IMR-90 (cell line): ENCODE results near the gene ALDH1A2. TPM values are rescaled to one million over a fixed set of nuclear protein-coding genes. Genes with fewer than 3 reads are reported as not detected.

Experiments
- ATAC-seq: fragments of 200-7000 bp; cut with Tn5 transposase; 2 replicates; pipeline ENCODE4 v1.9.1; 2020; ENCODE audit warnings: low read depth, mild to moderate bottlenecking, moderate library complexity
- BruUV-seq: library from RNA; stranded (reverse); fragments of 400-500 nt; replicated peaks from 2 replicates; lab custom pipeline; 2021; lab: Mats Ljungman, UMichigan
- CTCF ChIA-PET: fragments of 300-600 bp; formaldehyde crosslinking; extraction: SDS; loops from one replicate; lab custom pipeline; 2021; ENCODE audit warnings: antibody characterized with exemption; lab: Yijun Ruan, JAX
- POLR2A ChIA-PET: fragments of 300-600 bp; sonication (Branson Sonifier 250); formaldehyde crosslinking; loops from one replicate; lab custom pipeline; 2022; ENCODE audit warnings: antibody characterized with exemption; ENCODE audit not compliant: unreplicated experiment; lab: Charles Lee
- DNase-seq: peaks from one replicate; pipeline ENCODE4 v3.0.0; 2013
- H2AFZ ChIP-seq: replicated peaks from 2 replicates; pipeline ENCODE3; 2013; ENCODE audit warnings: low read length, mild to moderate bottlenecking; ENCODE audit not compliant: poor library complexity
- H2AK5ac ChIP-seq: 2 replicates; pipeline ENCODE4 v1.6.1; 2013; ENCODE audit warnings: low read depth, low read length, inconsistent platforms
- H2AK9ac ChIP-seq: replicated peaks from 2 replicates; pipeline ENCODE3; 2013; ENCODE audit warnings: mild to moderate bottlenecking, low read depth, low read length, moderate library complexity; ENCODE audit not compliant: poor library complexity
- H2BK120ac ChIP-seq: 2 replicates; pipeline ENCODE4 v1.6.1; 2013; ENCODE audit warnings: low read depth, low read length, inconsistent platforms
- H2BK15ac ChIP-seq: 3 replicates; pipeline ENCODE4 v1.6.1; 2013; ENCODE audit warnings: low read depth, low read length, inconsistent platforms
- H2BK20ac ChIP-seq: 2 replicates; pipeline ENCODE4 v1.6.1; 2013; ENCODE audit warnings: low read depth, mild to moderate bottlenecking, inconsistent platforms, low read length, moderate library complexity
- H2BK5ac ChIP-seq: 2 replicates; pipeline ENCODE4 v1.6.1; 2013; ENCODE audit warnings: mild to moderate bottlenecking, low read depth, low read length, inconsistent platforms; ENCODE audit not compliant: poor library complexity, severe bottlenecking
- H3K14ac ChIP-seq: replicated peaks from 2 replicates; pipeline ENCODE4 v1.6.1; 2013; ENCODE audit warnings: low read depth, low read length, inconsistent platforms
- H3K18ac ChIP-seq: 2 replicates; pipeline ENCODE4 v1.6.1; 2013; ENCODE audit warnings: low read depth, low read length, control low read depth
- H3K23ac ChIP-seq: 2 replicates; pipeline ENCODE4 v1.6.1; 2013; ENCODE audit warnings: low read depth, low read length, inconsistent platforms
- H3K27ac ChIP-seq: 2 replicates; pipeline ENCODE4 v1.5.1; 2013; ENCODE audit warnings: mild to moderate bottlenecking, control low read depth, low read length; ENCODE audit not compliant: insufficient read depth
- H3K27me3 ChIP-seq: 2 replicates; pipeline ENCODE4 v1.6.1; 2013; ENCODE audit warnings: low read length; ENCODE audit not compliant: control insufficient read depth, insufficient read depth
- H3K36me3 ChIP-seq: 2 replicates; pipeline ENCODE4 v1.6.1; 2013; ENCODE audit warnings: low read length, mixed read lengths; ENCODE audit not compliant: control insufficient read depth, insufficient read depth
- H3K4ac ChIP-seq: 2 replicates; pipeline ENCODE4 v1.6.1; 2013; ENCODE audit warnings: low read depth, low read length, inconsistent platforms
- H3K4me1 ChIP-seq: 2 replicates; pipeline ENCODE4 v1.6.1; 2013; ENCODE audit warnings: low read length, mixed read lengths; ENCODE audit not compliant: control insufficient read depth, insufficient read depth
- H3K4me2 ChIP-seq: 2 replicates; pipeline ENCODE4 v1.6.1; 2013; ENCODE audit warnings: low read depth, mild to moderate bottlenecking, control low read depth, low read length, moderate library complexity
- H3K4me3 ChIP-seq: 2 replicates; pipeline ENCODE4 v1.5.1; 2013; ENCODE audit warnings: low read depth, mild to moderate bottlenecking, control low read depth, low read length, moderate library complexity; ENCODE audit not compliant: insufficient read depth
- H3K56ac ChIP-seq: 2 replicates; pipeline ENCODE4 v1.6.1; 2013; ENCODE audit warnings: low read length, inconsistent platforms; ENCODE audit not compliant: insufficient read depth; ENCODE audit errors: extremely low read depth
- H3K79me1 ChIP-seq, 2 experiments: 2 replicates each; pipeline ENCODE4 v1.6.1; 2013; ENCODE audit warnings: low read length in 2 of 2, inconsistent platforms in 1 of 2, low read depth in 1 of 2
- H3K9ac ChIP-seq: 2 replicates; pipeline ENCODE4 v1.6.1; 2013; ENCODE audit warnings: low read depth, low read length, control low read depth
- H3K9me1 ChIP-seq: 2 replicates; pipeline ENCODE4 v1.6.1; 2013; ENCODE audit warnings: low read length, inconsistent platforms; ENCODE audit not compliant: insufficient read depth
- H3K9me3 ChIP-seq: 2 replicates; pipeline ENCODE4 v1.6.1; 2013; ENCODE audit warnings: low read length; ENCODE audit not compliant: control insufficient read depth, insufficient read depth
- H4K20me1 ChIP-seq: 2 replicates; pipeline ENCODE4 v1.6.1; 2013; ENCODE audit warnings: low read length, inconsistent platforms; ENCODE audit not compliant: insufficient read depth
- H4K5ac ChIP-seq: 2 replicates; pipeline ENCODE4 v1.6.1; 2013; ENCODE audit warnings: mild to moderate bottlenecking, low read depth, low read length, control low read depth
- H4K8ac ChIP-seq, 2 experiments: 2 replicates each; pipeline ENCODE4 v1.6.1; 2013; ENCODE audit warnings: low read depth in 2 of 2, low read length in 2 of 2, control low read depth in 1 of 2, inconsistent platforms in 1 of 2
- H4K91ac ChIP-seq: 2 replicates; pipeline ENCODE4 v1.6.1; 2013; ENCODE audit warnings: low read depth, low read length, inconsistent platforms; ENCODE audit not compliant: insufficient read depth
- BHLHE40 ChIP-seq: fragments of 150-350 bp; IDR thresholded peaks from 2 replicates; pipeline ENCODE4 v1.6.1; 2016; ENCODE audit warnings: mild to moderate bottlenecking, low read depth, low read length
- CEBPB ChIP-seq: IDR thresholded peaks from 2 replicates; pipeline ENCODE4 v1.6.1; 2012; ENCODE audit warnings: low read depth, low read length, improper control_type of control experiment
- MAFK ChIP-seq: IDR thresholded peaks from 2 replicates; pipeline ENCODE4 v1.6.1; 2012; ENCODE audit warnings: low read depth, low read length, improper control_type of control experiment
- MAZ ChIP-seq: IDR thresholded peaks from 2 replicates; pipeline ENCODE4 v1.6.1; 2012; ENCODE audit warnings: low read depth, mild to moderate bottlenecking, low read length, improper control_type of control experiment, moderate library complexity, borderline replicate concordance
- MXI1 ChIP-seq: IDR thresholded peaks from 2 replicates; pipeline ENCODE4 v1.6.1; 2012; ENCODE audit warnings: low read depth, mild to moderate bottlenecking, low read length, moderate library complexity, borderline replicate concordance
- POLR2A ChIP-seq: IDR thresholded peaks from 2 replicates; pipeline ENCODE4 v1.6.1; 2012; ENCODE audit warnings: mild to moderate bottlenecking, low read depth, low read length
- RCOR1 ChIP-seq: IDR thresholded peaks from 2 replicates; pipeline ENCODE4 v1.6.1; 2012; ENCODE audit warnings: mild to moderate bottlenecking, low read length, improper control_type of control experiment; ENCODE audit not compliant: insufficient replicate concordance
- USF2 ChIP-seq: fragments of 150-350 bp; IDR thresholded peaks from 2 replicates; pipeline ENCODE4 v1.6.1; 2017; ENCODE audit warnings: mild to moderate bottlenecking, antibody characterized with exemption, low read length, low read depth
- WGBS, 2 experiments: methylation state at CpG; one replicate each; pipeline versions ENCODE4 v1.1.5 to v1.1.7; 2013; ENCODE audit warnings: missing lambda C conversion rate in 2 of 2; ENCODE audit not compliant: insufficient read length in 1 of 2; ENCODE audit errors: extremely low coverage in 2 of 2; 5-methylcytosine and 5-hydroxymethylcytosine counted together
- dilution Hi-C: fragments of 300-500 bp; cut with HindIII; formaldehyde crosslinking; loops from one replicate; pipeline ENCODE4 v1.14.3; 2018; ENCODE audit warnings: low sequenced_read_pairs; ENCODE audit not compliant: unreplicated experiment
- in situ Hi-C: fragments of 300-500 bp; cut with MboI; formaldehyde crosslinking; loops from 3 replicates; pipeline ENCODE4 v1.14.3; 2019; ENCODE audit warnings: low sequenced_read_pairs, inconsistent platforms, mixed read lengths
- intact Hi-C: fragments of 100-400 bp; cut with micrococcal nuclease; formaldehyde crosslinking; loops from 2 replicates; pipeline ENCODE4 v1.10.0; 2022
- polyA plus RNA-seq, 3 experiments: library from polyadenylated mRNA; depleted of rRNA; stranded (reverse); fragments of >200 nt; gene quantifications; 2 replicates each; pipeline ENCODE4 v1.2.3, GENCODE V29; 2012; ENCODE audit warnings: low replicate concordance in 1 of 3
- total RNA-seq: library from RNA; depleted of rRNA; stranded (reverse); fragments of >200 nt; gene quantifications from 2 replicates; pipeline ENCODE4 v1.2.3, GENCODE V29; 2012
- TF ChIP-seq, protein P1 (sequence below): fragments of 150-350 bp; IDR thresholded peaks from 2 replicates; pipeline ENCODE4 v1.6.1; 2016; ENCODE audit warnings: low read depth, mild to moderate bottlenecking, low read length, moderate library complexity, borderline replicate concordance

Gene ALDH1A2
- total and polyA plus RNA-seq, 2 of the 4 experiments (the other 2 are of a cell fraction) = not detected

DNA sequence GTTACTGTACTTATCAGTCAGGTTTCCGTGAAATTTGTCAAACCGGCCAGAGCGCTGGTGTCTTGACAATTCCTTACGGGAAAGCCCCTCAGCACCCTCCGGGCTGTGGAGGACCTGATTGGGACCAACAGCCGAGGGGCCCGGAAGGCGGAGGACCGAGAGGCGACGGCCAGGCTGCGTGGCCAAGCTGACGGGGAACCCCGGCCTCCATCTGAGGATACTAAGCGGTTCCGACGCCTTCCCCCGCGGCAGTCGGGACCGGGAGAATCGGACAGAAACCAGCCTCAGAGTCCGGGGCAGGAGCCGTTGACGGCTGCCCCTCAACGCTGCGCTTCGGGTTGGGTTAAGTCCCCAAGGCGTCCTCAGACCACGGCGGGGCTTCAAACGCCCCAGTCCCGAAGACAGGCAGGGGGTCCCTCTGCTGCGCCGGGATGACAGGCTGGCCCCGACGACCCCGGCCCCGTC lies 499 bp downstream of the ALDH1A2 start:
- no TSS peak for BruUV-seq
- H3K9me3 ChIP-seq = peaks cover 8% of the 10 kb centered on the region
- H3K14ac ChIP-seq = no peak overlapping the region
- H2AFZ ChIP-seq = no peak overlapping the region
- no peak overlapping the region for H3K4me2 ChIP-seq
- H3K27ac ChIP-seq = no peak overlapping the region
- H2BK5ac ChIP-seq = no peak overlapping the region
- H2AK9ac ChIP-seq = no peak overlapping the region
- 3% methylated on average over 23 of the region's 39 CpGs; no CpG with 5 or more reads in 1 of the 2 experiments for WGBS, 2 experiments
- peaks cover 50% of the 10 kb centered on the region for H3K27me3 ChIP-seq
- no peak overlapping the region for H3K23ac ChIP-seq
- H2BK120ac ChIP-seq = no peak overlapping the region
- no peaks in the 10 kb centered on the region for H3K9me1 ChIP-seq
- H2BK15ac ChIP-seq = no peak overlapping the region
- intact Hi-C loops = loop anchor here (5.0 kb wide), 1 partner anchor 313 kb away; no protein-coding TSS in a partner anchor
- no peak overlapping the region for H2BK20ac ChIP-seq
- no peak overlapping the region for H3K4ac ChIP-seq
- H3K4me1 ChIP-seq = 0 out of 2 replicates have a peak, but pooled peaks cover 1% of the 10 kb centered on the region
- dilution Hi-C loops = no loop called here
- ATAC-seq (no peak), DNase-seq (no peak)
- in situ Hi-C loops = no loop called here
- H3K18ac ChIP-seq = no peak overlapping the region
- no peak overlapping the region for H2AK5ac ChIP-seq
- no peak overlapping the region for H3K4me3 ChIP-seq
- H3K79me1 ChIP-seq = no peaks in the 10 kb centered on the region
- CTCF ChIA-PET = no interaction called here
- no peak overlapping the region for H3K9ac ChIP-seq
- H3K36me3 ChIP-seq = no peaks in the 10 kb centered on the region
- H4K5ac ChIP-seq = no peak overlapping the region
- no peak overlapping the region for H3K56ac ChIP-seq
- POLR2A ChIA-PET = no interaction called here
- TF ChIP-seq MXI1 (no peak), POLR2A (no peak), RCOR1 (no peak), USF2 (no peak), MAZ (no peak), CEBPB (no peak), MAFK (no peak), BHLHE40 (no peak)
- TF ChIP-seq, protein P1, sequence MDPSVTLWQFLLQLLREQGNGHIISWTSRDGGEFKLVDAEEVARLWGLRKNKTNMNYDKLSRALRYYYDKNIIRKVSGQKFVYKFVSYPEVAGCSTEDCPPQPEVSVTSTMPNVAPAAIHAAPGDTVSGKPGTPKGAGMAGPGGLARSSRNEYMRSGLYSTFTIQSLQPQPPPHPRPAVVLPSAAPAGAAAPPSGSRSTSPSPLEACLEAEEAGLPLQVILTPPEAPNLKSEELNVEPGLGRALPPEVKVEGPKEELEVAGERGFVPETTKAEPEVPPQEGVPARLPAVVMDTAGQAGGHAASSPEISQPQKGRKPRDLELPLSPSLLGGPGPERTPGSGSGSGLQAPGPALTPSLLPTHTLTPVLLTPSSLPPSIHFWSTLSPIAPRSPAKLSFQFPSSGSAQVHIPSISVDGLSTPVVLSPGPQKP = no peak
- no peak overlapping the region for H4K91ac ChIP-seq
- H4K8ac ChIP-seq = no peak overlapping the region
- H4K20me1 ChIP-seq = no peaks in the 10 kb centered on the region
